Stomach (tissue), 9 donors: ENCODE data around the gene STK24. TPM values are rescaled to one million over a fixed set of nuclear protein-coding genes. Genes with fewer than 3 reads are reported as not detected.
"Not testable (repeated sequence)": the region's sequence is repeated elsewhere in the genome, so short reads cannot be mapped to it uniquely, and the experiment has no call there.

Experiments
- DNase-seq, 2 donors: peaks; one replicate each; pipeline versions ENCODE4 v3.0.0 to v3.0.0-alpha.2; 2013 to 2019
- H3K27ac ChIP-seq, 5 donors: fragments of 200-600 bp in 4 of 5; sonication (generic) in 4 of 5; one replicate each; pipeline ENCODE4 v1.5.1; 2013 to 2019; ENCODE audit warnings: mild to moderate bottlenecking in 1 of 5, moderate library complexity in 1 of 5
- H3K27me3 ChIP-seq, 3 donors: fragments of 200-600 bp; sonication (generic); one replicate each; pipeline ENCODE4 v1.5.1; 2017 to 2019; ENCODE audit warnings: mixed run types in 1 of 3
- H3K36me3 ChIP-seq, 4 donors: fragments of 200-600 bp; sonication (generic); 1 replicate in 3 of 4; 2 replicates in 1 of 4; pipeline ENCODE4 v1.5.1; 2016 to 2019
- H3K4me1 ChIP-seq, 4 donors: fragments of 200-600 bp; sonication (generic); one replicate each; pipeline ENCODE4 v1.5.1; 2016 to 2019
- H3K4me3 ChIP-seq, 4 donors: fragments of 200-600 bp; sonication (generic) in 3 of 4; one replicate each; pipeline ENCODE4 v1.5.1; 2016 to 2019; ENCODE audit warnings: mild to moderate bottlenecking in 1 of 4
- H3K9me3 ChIP-seq, 4 donors: fragments of 200-600 bp; sonication (generic); one replicate each; pipeline ENCODE4 v1.5.1; 2016 to 2019
- CTCF ChIP-seq, 7 experiments: fragments of 450-650 bp in 4 of 7; fragments of 200-600 bp in 3 of 7; sonication (generic) in 3 of 7; IDR thresholded peaks; one replicate each; pipeline ENCODE4 v1.5.1; 2016 to 2019; ENCODE audit warnings: antibody characterized with exemption in 7 of 7, control low read depth in 2 of 7, mild to moderate bottlenecking in 1 of 7
- EP300 ChIP-seq: sonication (generic); formaldehyde crosslinking; IDR thresholded peaks from one replicate; pipeline ENCODE4 v1.6.1; 2017; ENCODE audit warnings: antibody characterized with exemption
- POLR2A ChIP-seq, 4 donors: fragments of 450-650 bp; IDR thresholded peaks; one replicate each; pipeline ENCODE4 v1.6.1; 2016; ENCODE audit warnings: antibody characterized with exemption in 4 of 4, control low read depth in 2 of 4, mild to moderate bottlenecking in 1 of 4, moderate library complexity in 1 of 4
- POLR2AphosphoS5 ChIP-seq, 3 donors: sonication (generic); formaldehyde crosslinking; IDR thresholded peaks; one replicate each; pipeline ENCODE4 v1.6.1; 2016; ENCODE audit warnings: antibody characterized with exemption in 3 of 3
- WGBS, 5 donors: extraction: QIAGEN DNeasy Blood & Tissue Kit in 3 of 5; methylation state at CpG; one replicate each; pipeline versions ENCODE4 v1.1.5 to v1.1.7; 2013 to 2018; 5-methylcytosine and 5-hydroxymethylcytosine counted together
- intact Hi-C: fragments of 100-400 bp; cut with DNase I; formaldehyde crosslinking; loops from one replicate; pipeline ENCODE4 v1.15.1; 2023; ENCODE audit warnings: low total_unique reads
- polyA plus RNA-seq, 3 donors: library from polyadenylated mRNA; stranded (reverse); fragments of 200-250 nt; gene quantifications; one replicate each; pipeline ENCODE4 v1.2.3, GENCODE V29; 2013
- total RNA-seq, 5 donors: library from RNA; depleted of rRNA; stranded (reverse); fragments of >200 nt; gene quantifications; one replicate each; pipeline versions ENCODE4 v1.1.0 to v1.2.3, GENCODE V29; 2014 to 2016
- donor health status: healthy with polysubstance abuse.
- donor health status: Bipolar disorder and iron deficiency.
- donor health status: healthy.

Gene STK24
- total and polyA plus RNA-seq, 8 donors = 33.0 to 139 (median 59.5) TPM

DNA sequence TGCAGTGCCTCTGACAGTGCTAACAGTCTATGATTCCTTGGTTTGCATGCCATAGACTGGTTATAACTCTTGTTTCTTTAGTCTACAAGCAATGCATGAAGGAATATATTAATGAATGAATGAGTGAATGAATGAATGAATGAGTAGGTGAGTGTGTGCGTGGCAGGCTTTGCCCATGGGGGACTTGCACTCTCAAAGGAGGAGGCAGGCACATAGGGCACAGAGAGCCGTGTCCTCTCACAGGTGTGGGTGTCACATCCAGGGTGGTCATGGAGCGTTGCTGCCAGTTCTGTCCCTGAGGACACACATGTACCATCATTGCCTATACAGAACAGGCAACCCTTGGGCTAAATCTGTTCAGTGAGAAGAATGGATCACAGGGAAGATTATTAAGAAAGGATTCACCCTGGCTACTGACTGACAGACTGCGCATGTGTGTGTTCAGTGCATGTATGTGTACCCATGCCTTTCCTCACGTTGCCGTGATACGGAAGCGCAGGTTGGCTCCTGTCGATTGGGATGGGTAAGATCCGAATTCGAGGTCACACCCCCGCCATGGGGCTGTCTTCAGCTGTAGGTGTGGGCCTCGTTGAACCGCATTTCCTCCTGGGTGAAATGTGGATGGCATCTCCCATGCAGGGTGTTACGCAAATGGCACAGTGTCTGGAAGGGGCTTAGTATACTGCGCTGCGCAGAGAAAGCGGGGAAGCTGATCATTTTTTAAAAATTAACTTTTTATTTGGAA is 161.4 kb downstream of the STK24 start:
- WGBS, 5 donors = 84 to 94% (median 89%) methylated on average over 18 of the region's 18 CpGs
- TF ChIP-seq CTCF (IDR thresholded peaks at IDR 0.05) (no peak), EP300 (no peak), POLR2A (IDR thresholded peaks at IDR 0.05) (no peak), POLR2AphosphoS5 (IDR thresholded peaks at IDR 0.05) (no peak)
- H3K4me1 ChIP-seq = peaks cover 5 to 36% (median 24%) of the 10 kb centered on the region in 4 donors
- peak overlapping the region; percentile 50 to 90 (median 76) for H3K27ac ChIP-seq
- no peaks in the 10 kb centered on the region for H3K27me3 ChIP-seq
- no peak for DNase-seq
- H3K9me3 ChIP-seq = no peaks in the 10 kb centered on the region
- H3K36me3 ChIP-seq = peaks cover 0 to 50% (median 46%) of the 10 kb centered on the region in 4 donors
- H3K4me3 ChIP-seq = no peak overlapping the region
- intact Hi-C loops = no loop called here

- Histone ChIP-seq H3K4me1 (peaks cover 5 to 30% (median 18%) of the 10 kb centered on the region in 4 donors), H3K36me3 (peaks cover 0 to 56% (median 48%) of the 10 kb centered on the region in 4 donors), H3K4me3 (no peak overlapping the region), H3K27ac (peak overlapping the region in 1 of 5 donors; percentile 5), H3K27me3 (no peaks in the 10 kb centered on the region), H3K9me3 (no peaks in the 10 kb centered on the region)
- WGBS, 5 donors = 82 to 97% (median 89%) methylated on average over 7 of the region's 7 CpGs
- no peak for DNase-seq
- intact Hi-C loops = no loop called here
- TF ChIP-seq POLR2AphosphoS5 (IDR thresholded peaks at IDR 0.05) = no peak
- no peak for TF ChIP-seq EP300
- TF ChIP-seq CTCF (IDR thresholded peaks at IDR 0.05) = no peak
- no peak for TF ChIP-seq POLR2A (IDR thresholded peaks at IDR 0.05)
Observed at GRCh38 chr13:98413796-98414195, 163.1 kb downstream of the STK24 start.

- H3K4me3 ChIP-seq, H3K27me3 ChIP-seq, intact Hi-C loops, DNase-seq, H3K9me3 ChIP-seq: not testable (repeated sequence)
- Histone ChIP-seq H3K27ac (peak overlapping the region in 1 of 5 donors; percentile 21), H3K4me1 (peaks cover 5 to 30% (median 16%) of the 10 kb centered on the region in 4 donors), H3K36me3 (peaks cover 0 to 53% (median 47%) of the 10 kb centered on the region in 4 donors)
- 94 to 97% (median 95%) methylated on average over 3 of the region's 3 CpGs for WGBS, 5 donors
Observed at GRCh38 chr13:98413278-98413677, 163.6 kb downstream of the STK24 start.

- intact Hi-C loops = no loop called here
- Histone ChIP-seq H3K9me3 (no peaks in the 10 kb centered on the region), H3K27me3 (no peaks in the 10 kb centered on the region), H3K36me3 (peaks cover 0 to 52% (median 45%) of the 10 kb centered on the region in 4 donors), H3K27ac (peak overlapping the region in 2 of 5 donors; percentile 6 to 37), H3K4me3 (no peak overlapping the region), H3K4me1 (peaks cover 5 to 27% (median 13%) of the 10 kb centered on the region in 4 donors)
- DNase-seq = no peak
- 57 to 76% (median 70%) methylated on average over 16 of the region's 16 CpGs for WGBS, 5 donors
- no peak for TF ChIP-seq EP300
- no peak for TF ChIP-seq CTCF (IDR thresholded peaks at IDR 0.05)
- TF ChIP-seq POLR2A (IDR thresholded peaks at IDR 0.05) = no peak
- no peak for TF ChIP-seq POLR2AphosphoS5 (IDR thresholded peaks at IDR 0.05)
Observed at GRCh38 chr13:98411617-98412265, 165.2 kb downstream of the STK24 start.
